Activated CD4-positive, alpha-beta T cell treated with anti-CD3 and anti-CD28 coated beads for 48 hours (primary cell): ENCODE data around the gene ADCYAP1R1.
"Not testable (repeated sequence)": the region's sequence is repeated elsewhere in the genome, so short reads cannot be mapped to it uniquely, and the experiment has no call there.

Experiments
- DNase-seq: peaks from one replicate; pipeline ENCODE4 v3.0.0-alpha.2; 2020

ADCYAP1R1 gene

DNA sequence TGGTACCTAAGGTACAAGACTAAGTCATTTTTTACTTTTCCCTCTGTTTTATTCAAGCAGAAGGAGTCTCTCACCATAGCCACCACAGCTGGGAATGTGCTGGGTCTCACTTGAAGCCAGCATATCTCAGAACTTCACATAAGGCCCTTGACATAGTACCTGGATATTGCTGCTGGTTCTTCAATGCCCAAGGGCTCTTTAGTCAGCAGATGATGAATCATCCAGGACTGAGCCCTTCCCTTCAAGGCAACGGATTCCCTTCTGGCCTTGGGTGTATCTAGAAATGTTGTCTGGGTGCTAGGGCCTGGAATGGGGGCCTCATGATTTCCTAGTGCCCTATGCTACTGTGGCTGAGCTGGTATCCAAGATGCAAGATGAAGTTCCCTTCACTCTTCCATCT lies 93.9 kb downstream of the ADCYAP1R1 start:
- DNase-seq: no peak

DNA sequence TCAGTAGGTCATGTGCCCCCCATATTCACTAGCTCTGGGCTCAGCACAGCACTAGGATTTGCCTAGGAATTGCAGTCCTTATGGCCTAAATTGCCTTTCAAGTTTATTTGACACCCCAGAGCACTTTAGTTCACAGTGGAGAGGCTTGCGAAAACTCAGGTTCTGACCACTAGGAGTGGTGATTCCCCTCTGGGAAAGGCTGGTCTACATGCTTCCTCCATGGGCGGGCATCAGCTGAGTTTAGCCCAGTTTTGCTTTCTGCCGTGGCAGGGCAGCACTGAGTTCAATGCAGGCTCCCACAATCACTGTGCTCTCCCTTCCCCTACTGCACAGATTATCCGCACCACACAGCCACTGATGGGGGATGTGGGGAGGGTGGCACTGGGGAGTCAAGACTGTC lies 94.4 kb downstream of the ADCYAP1R1 start:
- no peak for DNase-seq

DNA sequence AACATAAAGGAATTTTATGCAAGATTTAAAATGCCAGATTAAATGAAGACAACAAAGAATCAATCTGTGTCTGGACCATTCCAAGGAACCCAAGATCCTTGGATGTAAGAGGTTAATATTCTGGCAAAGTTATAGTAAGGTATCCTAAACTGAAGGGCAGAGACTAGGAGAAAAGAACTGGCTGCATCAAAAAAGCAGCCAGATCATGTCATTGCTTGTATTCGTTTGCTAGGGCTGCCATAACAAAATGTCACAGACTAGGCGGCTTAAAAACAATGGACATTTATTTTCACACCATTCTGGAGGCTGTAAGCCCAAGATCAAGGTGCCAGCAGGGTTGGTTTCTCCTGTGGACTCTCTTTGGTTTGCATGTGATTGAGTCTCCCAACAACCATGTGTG lies 99.7 kb downstream of the ADCYAP1R1 start:
- DNase-seq: no peak

DNA sequence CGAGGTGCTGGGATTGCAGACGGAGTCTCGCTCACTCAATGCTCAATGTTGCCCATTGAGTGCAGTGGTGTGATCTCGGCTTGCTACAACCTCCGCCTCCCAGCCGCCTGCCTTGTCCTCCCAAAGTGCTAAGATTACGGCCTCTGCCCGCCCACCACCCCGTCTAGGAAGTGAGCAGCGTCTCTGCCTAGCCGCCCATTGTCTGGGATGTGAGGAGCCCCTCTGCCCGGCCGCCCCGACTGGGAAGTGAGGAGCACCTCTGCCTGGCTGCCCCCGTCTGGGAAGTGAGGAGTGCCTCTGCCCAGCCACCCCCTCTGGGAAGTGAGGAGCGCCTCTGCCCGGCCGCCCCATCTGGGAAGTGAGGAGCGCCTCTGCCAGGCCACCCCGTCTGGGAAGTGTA lies 101.2 kb downstream of the ADCYAP1R1 start:
- DNase-seq: not testable (repeated sequence)

DNA sequence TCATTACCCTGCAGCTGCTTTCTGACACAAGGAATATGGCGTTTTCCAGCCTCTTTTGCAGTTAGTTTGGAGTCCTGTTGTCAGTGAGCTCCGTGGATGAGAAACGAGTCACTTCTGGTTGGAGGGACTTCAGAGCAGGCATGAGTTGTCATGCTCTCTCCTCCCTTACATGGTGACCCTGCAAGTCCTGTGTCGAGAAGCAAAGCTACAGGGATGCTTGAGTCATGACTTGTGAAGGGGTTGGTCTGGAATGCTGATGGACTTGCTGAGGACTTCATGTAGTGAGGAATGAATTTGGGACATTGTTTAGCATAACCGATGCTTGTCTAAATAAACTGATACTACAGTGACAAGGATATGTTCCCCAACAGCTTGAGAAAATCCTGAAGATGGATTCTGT lies 108.8 kb downstream of the ADCYAP1R1 start:
- no peak for DNase-seq
